Right lobe of liver (tissue), 6 donors: ENCODE measurements around the gene LMBR1L. TPM values are rescaled to one million over a fixed set of nuclear protein-coding genes. Genes with fewer than 3 reads are reported as not detected.

Experiments
- ATAC-seq, 4 donors: fragments of 200-7000 bp; cut with Tn5 transposase; one replicate each; pipeline ENCODE4 v1.9.1; 2020; ENCODE audit warnings: mild to moderate bottlenecking in 4 of 4, moderate library complexity in 4 of 4
- DNase-seq, 3 donors: peaks; one replicate each; pipeline ENCODE4 v3.0.0-alpha.2; 2020
- H3K27ac ChIP-seq, 3 donors: fragments of 200-600 bp; one replicate each; pipeline ENCODE4 v1.8.0; 2022
- H3K27me3 ChIP-seq, 2 donors: fragments of 200-600 bp; one replicate each; pipeline ENCODE4 v1.8.0; 2022
- H3K36me3 ChIP-seq, 4 donors: fragments of 200-600 bp; sonication (generic) in 1 of 4; one replicate each; pipeline versions ENCODE4 v1.5.1 to v1.8.0; 2017 to 2022; ENCODE audit warnings: control low read depth in 1 of 4
- H3K4me1 ChIP-seq, 4 donors: fragments of 200-600 bp; sonication (generic) in 1 of 4; one replicate each; pipeline versions ENCODE4 v1.5.1 to v1.8.0; 2017 to 2022; ENCODE audit warnings: control low read depth in 1 of 4
- H3K4me3 ChIP-seq, 3 donors: fragments of 200-600 bp; one replicate each; pipeline ENCODE4 v1.8.0; 2022
- H3K9me3 ChIP-seq, 4 donors: fragments of 200-600 bp; sonication (generic) in 1 of 4; one replicate each; pipeline versions ENCODE4 v1.5.1 to v1.8.0; 2017 to 2022; ENCODE audit warnings: control low read depth in 1 of 4
- CTCF ChIP-seq, 4 donors: fragments of 200-600 bp in 3 of 4; fragments of 450-650 bp in 1 of 4; IDR thresholded peaks; one replicate each; pipeline versions ENCODE4 v1.5.1 to v1.8.0; 2016 to 2022; ENCODE audit warnings: antibody characterized with exemption in 4 of 4, mild to moderate bottlenecking in 2 of 4
- POLR2A ChIP-seq: fragments of 450-650 bp; IDR thresholded peaks from one replicate; pipeline ENCODE4 v1.6.1; 2017; ENCODE audit warnings: antibody characterized with exemption, mild to moderate bottlenecking
- WGBS: methylation state at CpG from one replicate; pipeline ENCODE4 v1.1.6; 2018; ENCODE audit warnings: low coverage, low lambda C conversion rate; ENCODE audit not compliant: insufficient coverage; ENCODE audit errors: missing lambda C conversion rate; 5-methylcytosine and 5-hydroxymethylcytosine counted together
- intact Hi-C, 2 donors: fragments of 100-400 bp; cut with DNase I; formaldehyde crosslinking; loops; one replicate each; pipeline versions ENCODE4 v1.11.2 to v1.14.1; 2022
- small RNA-seq, 2 experiments: library from RNA; depleted of rRNA; stranded (forward); fragments of <200 nt; gene quantifications; one replicate each; pipeline ENCODE3, GENCODE V24; 2016
- total RNA-seq, 6 experiments: library from RNA; depleted of rRNA in 2 of 6; stranded (reverse); fragments of >200 nt in 2 of 6; fragmentation: NEBNext Ultra II Directional in 3 of 6; extraction: Animal tissue kit (Norgen Biotek cat#: 25700) in 3 of 6; gene quantifications; one replicate each; pipeline versions ENCODE4 v1.1.0 to v1.2.4, GENCODE V29; 2016 to 2023
- donor health status: DM: no; HTN: yes; CAD: no.
- donor health status: DM: no; HTN: no; CAD: no.
- donor health status: DM: no; HTN: no; CAD: no.
- donor health status: DM: no; HTN: yes; CAD: no.
- donor health status: DM: no; HTN: yes; CAD: no.

LMBR1L gene
- total RNA-seq, 6 experiments from 2014 or later = 12.2 to 34.5 (median 16.3) TPM

GRCh38 chr12:49051373-49051764, 59.3 kb downstream of the LMBR1L start:
- H3K36me3 ChIP-seq = peaks cover 13 to 78% (median 44%) of the 10 kb centered on the region in 4 donors
- intact Hi-C loops = no loop called here
- H3K27ac ChIP-seq = no peak overlapping the region
- H3K4me1 ChIP-seq = peaks cover 0 to 17% (median 5%) of the 10 kb centered on the region in 4 donors
- no peaks in the 10 kb centered on the region for H3K27me3 ChIP-seq
- ATAC-seq (no peak), DNase-seq (peak in 1 of 3 donors; percentile 43)
- H3K9me3 ChIP-seq = no peaks in the 10 kb centered on the region
- H3K4me3 ChIP-seq = no peak overlapping the region
- TF ChIP-seq POLR2A (no peak), CTCF (IDR thresholded peaks at IDR 0.05) (no peak)
- WGBS = 97% methylated on average over 5 of the region's 18 CpGs

DNA sequence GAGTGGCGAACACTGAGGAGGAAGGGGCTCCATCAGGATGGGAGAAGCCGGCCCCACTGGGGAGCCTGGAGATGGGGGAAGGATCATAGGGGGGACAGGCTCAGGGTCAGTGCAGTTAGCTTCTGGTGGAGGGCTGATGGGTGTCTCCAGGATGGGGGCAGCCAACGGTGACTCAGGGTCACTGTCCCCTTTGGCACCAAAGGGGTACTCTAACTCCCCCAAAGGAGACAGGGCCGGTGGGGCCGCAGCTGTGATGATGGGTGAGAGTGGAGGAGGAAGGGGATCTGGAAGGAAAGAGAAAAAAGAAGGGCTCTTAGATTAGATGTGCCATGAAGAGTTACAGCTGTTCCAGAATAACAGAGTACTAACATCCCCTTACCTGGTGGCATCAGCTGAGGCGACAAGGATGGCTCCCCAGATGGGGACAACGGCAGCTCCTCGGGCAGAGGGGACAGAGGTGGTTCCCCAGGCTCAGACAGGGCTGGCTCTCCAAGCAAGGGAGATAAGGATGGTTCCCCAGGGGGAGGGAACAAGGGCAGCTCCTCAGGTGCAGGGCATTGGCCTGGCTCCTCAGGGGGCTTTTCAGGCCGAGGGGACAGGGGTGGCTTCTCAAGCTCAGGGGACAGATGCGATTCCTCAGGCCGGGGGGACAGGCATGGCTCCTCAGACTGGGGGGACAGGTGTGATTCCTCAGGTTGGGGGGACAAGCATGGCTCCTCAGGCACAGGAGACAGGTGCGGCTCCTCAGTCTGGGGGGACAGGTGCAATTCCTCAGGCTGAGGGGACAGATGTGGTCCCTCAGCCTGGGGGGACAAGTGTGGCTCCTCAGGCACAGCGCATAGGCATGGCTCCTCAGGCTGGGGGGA, 59.9 kb downstream of the LMBR1L start:
- peaks cover 13 to 84% (median 48%) of the 10 kb centered on the region in 4 donors for H3K36me3 ChIP-seq
- H3K4me1 ChIP-seq = peaks cover 0 to 11% (median 5%) of the 10 kb centered on the region in 4 donors
- intact Hi-C loops = no loop called here
- H3K27me3 ChIP-seq = no peaks in the 10 kb centered on the region
- H3K27ac ChIP-seq = no peak overlapping the region
- DNase-seq (no peak), ATAC-seq (no peak)
- WGBS = 84% methylated on average over 8 of the region's 13 CpGs
- no peaks in the 10 kb centered on the region for H3K9me3 ChIP-seq
- H3K4me3 ChIP-seq = no peak overlapping the region
- TF ChIP-seq CTCF (IDR thresholded peaks at IDR 0.05) = no peak

DNA sequence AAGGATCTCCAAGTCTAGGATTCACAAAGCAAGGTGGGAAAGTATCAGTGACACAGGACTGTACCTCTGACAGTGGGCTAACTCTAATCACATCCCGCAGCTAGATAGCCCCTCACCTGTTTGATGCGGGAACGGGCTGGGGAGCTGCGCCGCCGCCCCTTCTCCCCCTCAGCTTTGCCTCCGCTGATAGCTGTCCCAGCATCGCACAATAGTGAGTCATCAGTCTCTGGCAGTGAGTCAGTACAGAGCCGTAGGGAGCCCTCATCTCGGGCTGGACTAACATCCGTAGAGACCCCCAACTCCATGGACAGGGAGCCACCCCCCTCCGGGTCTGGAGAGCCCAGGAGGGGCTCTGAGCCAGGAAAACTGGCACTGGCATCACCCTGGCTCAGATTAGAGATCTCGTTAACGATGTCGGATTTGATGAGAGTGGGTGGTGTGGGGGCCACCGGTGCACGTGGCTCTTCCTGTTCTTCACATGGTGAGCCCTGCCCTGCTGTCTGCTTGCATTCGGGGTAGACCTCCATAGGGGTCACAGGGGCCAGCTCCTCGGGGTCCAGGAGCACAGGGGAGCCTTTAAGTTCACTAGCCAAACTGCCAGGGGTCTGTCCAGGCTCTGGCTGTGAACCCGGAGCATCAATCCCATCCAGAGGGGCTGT, 61.0 kb downstream of the LMBR1L start:
- H3K27ac ChIP-seq = no peak overlapping the region
- TF ChIP-seq POLR2A = no peak
- no peak for TF ChIP-seq CTCF (IDR thresholded peaks at IDR 0.05)
- H3K36me3 ChIP-seq = peaks cover 13 to 89% (median 54%) of the 10 kb centered on the region in 4 donors
- no peak for ATAC-seq
- 100% methylated on average over 3 of the region's 20 CpGs for WGBS
- no peak overlapping the region for H3K4me3 ChIP-seq
- DNase-seq = no peak
- no peaks in the 10 kb centered on the region for H3K9me3 ChIP-seq
- intact Hi-C loops = no loop called here
- H3K4me1 ChIP-seq = peaks cover 0 to under 1% (median 0%) of the 10 kb centered on the region in 4 donors
- H3K27me3 ChIP-seq = no peaks in the 10 kb centered on the region

- 86% methylated on average over 7 of the region's 10 CpGs for WGBS
Observed at GRCh38 chr12:49048953-49049352, 61.7 kb downstream of the LMBR1L start.

More at GRCh38 chr12:49048953-49049352, 61.7 kb downstream of the LMBR1L start:
- intact Hi-C loops = no loop called here
- DNase-seq (no peak), ATAC-seq (no peak)
- TF ChIP-seq CTCF (IDR thresholded peaks at IDR 0.05) = no peak
- TF ChIP-seq POLR2A = no peak
- Histone ChIP-seq H3K9me3 (no peaks in the 10 kb centered on the region), H3K4me3 (no peak overlapping the region), H3K36me3 (peaks cover 15 to 89% (median 57%) of the 10 kb centered on the region in 4 donors), H3K4me1 (no peaks in the 10 kb centered on the region), H3K27me3 (no peaks in the 10 kb centered on the region), H3K27ac (no peak overlapping the region)

Small RNA genes within 50 kb of the gene (small RNA-seq; reads per million reads assigned to genes)
- gene RF00019 = 0 reads per million in 2 experiments

Other genes with a start within 250 kb of the LMBR1L start
- gene RND1, start 245.0 kb downstream of the LMBR1L start, total RNA-seq = 10 to 100 TPM in 5 of 6 experiments, 1 to 10 TPM in 1; 6.4 to 72.8 (median 17.2) TPM
- 10 to 100 TPM; 34.9 to 59.5 (median 52.5) TPM for gene FKBP11, start 185.4 kb downstream of the LMBR1L start, total RNA-seq
- 10 to 100 TPM; 30.9 to 50.7 (median 47.2) TPM for gene ARF3, start 153.4 kb downstream of the LMBR1L start, total RNA-seq
- gene WNT10B, start 139.1 kb downstream of the LMBR1L start, total RNA-seq = under 1 TPM in 2 of 6 experiments, not detected in 4; 0.12 TPM
- gene WNT1, start 132.5 kb downstream of the LMBR1L start, total RNA-seq = not detected
- under 1 TPM in 2 of 6 experiments, not detected in 4; 0.18 to 0.19 TPM for gene DDN, start 111.5 kb downstream of the LMBR1L start, total RNA-seq
- 10 to 100 TPM; 24.8 to 36.2 (median 30.1) TPM for gene PRKAG1, start 92.1 kb downstream of the LMBR1L start, total RNA-seq
- 10 to 100 TPM; 28.6 to 35.4 (median 33.3) TPM for gene KMT2D, start 50.1 kb downstream of the LMBR1L start, total RNA-seq
- under 1 TPM in 5 of 6 experiments, not detected in 1; 0.17 to 0.60 (median 0.43) TPM for gene RHEBL1, start 40.9 kb downstream of the LMBR1L start, total RNA-seq
- gene DHH, start 16.0 kb downstream of the LMBR1L start, total RNA-seq = under 1 TPM in 3 of 6 experiments, not detected in 3; 0.04 to 0.13 (median 0.07) TPM
- 100 to 1,000 TPM in 5 of 6 experiments, 10 to 100 TPM in 1; 90.3 to 370 (median 174) TPM for gene TUBA1B, start 20.5 kb upstream of the LMBR1L start, total RNA-seq
- gene TUBA1A, start 78.2 kb upstream of the LMBR1L start, total RNA-seq = 10 to 100 TPM in 2 of 6 experiments, 1 to 10 TPM in 4; 3.8 to 18.9 (median 5.8) TPM
- 100 to 1,000 TPM in 2 of 6 experiments, 10 to 100 TPM in 4; 40.6 to 224 (median 68.7) TPM for gene TUBA1C, start 154.2 kb upstream of the LMBR1L start, total RNA-seq
- gene PRPH, start 184.3 kb upstream of the LMBR1L start, total RNA-seq = not detected
- 1 to 10 TPM in 2 of 6 experiments, under 1 TPM in 4; 0.24 to 2.6 (median 0.93) TPM for gene TROAP, start 212.4 kb upstream of the LMBR1L start, total RNA-seq
- not detected for gene C1QL4, start 226.3 kb upstream of the LMBR1L start, total RNA-seq
- gene DNAJC22, start 236.0 kb upstream of the LMBR1L start, total RNA-seq = 10 to 100 TPM; 36.5 to 49.1 (median 43.7) TPM